Peyer's patch (tissue), 4 donors: ENCODE measurements around the gene RTEL1.

Experiments used
- POLR2A ChIP-seq, 2 donors: fragments of 450-650 bp; IDR thresholded peaks; one replicate each; pipeline ENCODE4 v1.5.1; 2017; ENCODE audit warnings: antibody characterized with exemption in 2 of 2, mild to moderate bottlenecking in 2 of 2, moderate library complexity in 2 of 2
- TF ChIP-seq, protein P1 (sequence below), 6 experiments: fragments of 450-650 bp in 4 of 6; fragments of 200-600 bp in 2 of 6; sonication (generic) in 1 of 6; IDR thresholded peaks; one replicate each; pipeline ENCODE4 v1.5.1; 2017 to 2019; ENCODE audit warnings: antibody characterized with exemption in 6 of 6, mild to moderate bottlenecking in 3 of 6, moderate library complexity in 1 of 6

DNA sequence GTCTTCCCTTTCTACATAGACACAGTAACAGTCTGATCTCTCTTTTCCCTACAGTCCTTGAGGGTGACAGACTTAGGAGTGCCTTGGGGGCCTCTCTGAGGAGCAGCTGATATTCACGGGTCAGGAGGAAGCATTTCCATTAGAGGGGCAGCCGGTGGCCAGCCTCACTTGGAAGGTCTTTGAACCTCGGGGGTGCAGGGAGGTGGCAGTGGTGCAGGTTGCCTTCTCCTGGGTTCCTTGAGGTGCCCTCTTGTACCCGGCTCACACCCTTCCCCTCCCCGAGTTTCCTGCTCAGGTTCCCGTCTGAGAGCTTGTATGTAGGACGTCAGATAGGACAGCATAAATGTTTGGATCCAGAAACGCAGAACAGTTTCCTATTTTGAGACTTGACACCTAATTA lies 2.5 kb downstream of the RTEL1 start:
- TF ChIP-seq, protein P1, sequence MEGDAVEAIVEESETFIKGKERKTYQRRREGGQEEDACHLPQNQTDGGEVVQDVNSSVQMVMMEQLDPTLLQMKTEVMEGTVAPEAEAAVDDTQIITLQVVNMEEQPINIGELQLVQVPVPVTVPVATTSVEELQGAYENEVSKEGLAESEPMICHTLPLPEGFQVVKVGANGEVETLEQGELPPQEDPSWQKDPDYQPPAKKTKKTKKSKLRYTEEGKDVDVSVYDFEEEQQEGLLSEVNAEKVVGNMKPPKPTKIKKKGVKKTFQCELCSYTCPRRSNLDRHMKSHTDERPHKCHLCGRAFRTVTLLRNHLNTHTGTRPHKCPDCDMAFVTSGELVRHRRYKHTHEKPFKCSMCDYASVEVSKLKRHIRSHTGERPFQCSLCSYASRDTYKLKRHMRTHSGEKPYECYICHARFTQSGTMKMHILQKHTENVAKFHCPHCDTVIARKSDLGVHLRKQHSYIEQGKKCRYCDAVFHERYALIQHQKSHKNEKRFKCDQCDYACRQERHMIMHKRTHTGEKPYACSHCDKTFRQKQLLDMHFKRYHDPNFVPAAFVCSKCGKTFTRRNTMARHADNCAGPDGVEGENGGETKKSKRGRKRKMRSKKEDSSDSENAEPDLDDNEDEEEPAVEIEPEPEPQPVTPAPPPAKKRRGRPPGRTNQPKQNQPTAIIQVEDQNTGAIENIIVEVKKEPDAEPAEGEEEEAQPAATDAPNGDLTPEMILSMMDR (IDR thresholded peaks at IDR 0.05), result no peak
- no peak for TF ChIP-seq POLR2A (IDR thresholded peaks at IDR 0.05)
